ENCODE data around the gene PBX3. TPM values are rescaled to one million over a fixed set of nuclear protein-coding genes. Genes with fewer than 3 reads are reported as not detected.

Gene PBX3
- total and polyA plus RNA-seq, 7 donors, result 4.2 to 12.7 (median 6.6) TPM

DNA sequence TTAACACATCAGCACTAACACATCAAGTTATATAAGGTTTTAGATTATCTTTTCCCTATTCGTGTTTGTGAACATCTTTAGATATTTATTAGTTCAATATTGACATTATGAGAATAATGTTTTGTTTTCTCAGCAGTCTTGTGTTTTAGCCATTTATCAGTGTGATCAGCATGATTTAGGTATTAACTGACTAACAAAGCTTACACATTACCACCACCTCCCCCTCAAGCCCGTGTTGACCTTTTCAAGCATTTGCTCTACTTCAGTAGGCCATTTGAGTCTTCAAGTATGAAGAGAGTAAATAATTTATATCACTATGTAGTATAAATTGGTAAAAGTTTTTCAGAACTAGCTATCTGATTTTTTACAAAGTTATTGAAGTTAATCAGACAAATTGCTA, 6.9 kb downstream of the PBX3 start:
- DNase-seq (no peak), ATAC-seq (no peak)
- H3K27me3 ChIP-seq (ENCODE audit: insufficient read depth in 3 of 3, low read length in 2 of 3), result peaks cover 0 to 19% (median 0%) of the 10 kb centered on the region in 3 donors
- whole genome bisulfite sequencing, 3 donors, result 79 to 85% (median 82%) methylated on average over 2 of the region's 2 CpGs
- TF ChIP-seq, protein P1, sequence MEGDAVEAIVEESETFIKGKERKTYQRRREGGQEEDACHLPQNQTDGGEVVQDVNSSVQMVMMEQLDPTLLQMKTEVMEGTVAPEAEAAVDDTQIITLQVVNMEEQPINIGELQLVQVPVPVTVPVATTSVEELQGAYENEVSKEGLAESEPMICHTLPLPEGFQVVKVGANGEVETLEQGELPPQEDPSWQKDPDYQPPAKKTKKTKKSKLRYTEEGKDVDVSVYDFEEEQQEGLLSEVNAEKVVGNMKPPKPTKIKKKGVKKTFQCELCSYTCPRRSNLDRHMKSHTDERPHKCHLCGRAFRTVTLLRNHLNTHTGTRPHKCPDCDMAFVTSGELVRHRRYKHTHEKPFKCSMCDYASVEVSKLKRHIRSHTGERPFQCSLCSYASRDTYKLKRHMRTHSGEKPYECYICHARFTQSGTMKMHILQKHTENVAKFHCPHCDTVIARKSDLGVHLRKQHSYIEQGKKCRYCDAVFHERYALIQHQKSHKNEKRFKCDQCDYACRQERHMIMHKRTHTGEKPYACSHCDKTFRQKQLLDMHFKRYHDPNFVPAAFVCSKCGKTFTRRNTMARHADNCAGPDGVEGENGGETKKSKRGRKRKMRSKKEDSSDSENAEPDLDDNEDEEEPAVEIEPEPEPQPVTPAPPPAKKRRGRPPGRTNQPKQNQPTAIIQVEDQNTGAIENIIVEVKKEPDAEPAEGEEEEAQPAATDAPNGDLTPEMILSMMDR (IDR thresholded peaks at IDR 0.05), result no peak
- intact Hi-C loops (cut with DNase I), result no loop called here
- H3K27ac ChIP-seq, result no peak overlapping the region
- H3K36me3 ChIP-seq (ENCODE audit: insufficient read depth in 1 of 2, low read depth in 1 of 2), result no peaks in the 10 kb centered on the region
- H3K4me3 ChIP-seq, result no peak overlapping the region
- no peaks in the 10 kb centered on the region for H3K9me3 ChIP-seq
- H3K4me1 ChIP-seq, result no peaks in the 10 kb centered on the region

DNA sequence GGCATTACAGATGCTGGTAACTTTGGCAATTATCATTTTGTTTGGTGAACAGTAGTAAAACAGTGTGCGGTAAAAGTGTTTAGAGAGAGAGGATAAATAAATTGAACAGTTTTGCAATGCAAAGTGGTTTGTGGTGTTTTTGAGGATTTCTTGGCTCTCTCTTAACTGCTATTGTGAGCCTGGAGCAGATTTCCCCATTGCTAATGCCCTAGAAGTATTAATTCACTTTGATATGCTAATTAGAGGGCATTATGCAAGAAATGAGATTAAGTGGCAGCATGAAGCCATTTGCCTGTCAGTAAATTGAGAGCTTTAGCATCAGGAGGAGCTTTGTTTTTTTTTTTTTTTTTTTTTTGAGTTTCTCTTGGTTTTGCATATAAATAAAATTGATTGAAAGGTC, 8.2 kb downstream of the PBX3 start:
- H3K27me3 ChIP-seq (ENCODE audit: insufficient read depth in 3 of 3, low read length in 2 of 3), result peaks cover 0 to 10% (median 0%) of the 10 kb centered on the region in 3 donors
- DNase-seq, result no peak
- no peak overlapping the region for H3K4me3 ChIP-seq
- no peaks in the 10 kb centered on the region for H3K4me1 ChIP-seq
- TF ChIP-seq, protein P1 (IDR thresholded peaks at IDR 0.05), result no peak
- H3K36me3 ChIP-seq (ENCODE audit: insufficient read depth in 1 of 2, low read depth in 1 of 2), result no peaks in the 10 kb centered on the region
- H3K27ac ChIP-seq, result no peak overlapping the region
- ATAC-seq, result no peak
- WGBS, 3 donors, result 98 to 99% (median 98%) methylated on average over 1 of the region's 1 CpG
- no peaks in the 10 kb centered on the region for H3K9me3 ChIP-seq
- intact Hi-C loops (cut with DNase I), result no loop called here

DNA sequence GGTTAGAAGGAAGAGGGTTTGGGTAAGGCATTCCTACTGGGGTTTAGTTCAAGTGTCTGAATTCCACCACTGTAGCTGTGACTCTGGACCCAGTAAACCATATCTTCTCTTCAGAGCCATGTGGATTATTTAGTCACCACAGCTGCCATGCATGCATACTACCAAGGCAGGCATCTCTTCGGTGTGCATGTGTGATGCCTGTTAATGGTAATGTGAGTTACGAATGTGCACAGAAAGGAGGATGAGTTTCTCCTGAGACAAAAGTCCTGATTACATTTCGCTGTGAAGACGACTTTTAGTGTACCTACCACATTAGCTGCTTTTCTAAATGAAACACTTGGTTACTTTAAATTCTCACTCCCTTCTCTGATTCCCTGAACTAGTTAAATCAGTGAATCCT, 9.3 kb downstream of the PBX3 start:
- TF ChIP-seq, protein P1 (IDR thresholded peaks at IDR 0.05), result no peak
- H3K4me1 ChIP-seq, result no peaks in the 10 kb centered on the region
- no peaks in the 10 kb centered on the region for H3K9me3 ChIP-seq
- H3K27ac ChIP-seq, result no peak overlapping the region
- H3K27me3 ChIP-seq (ENCODE audit: insufficient read depth in 3 of 3, low read length in 2 of 3), result no peaks in the 10 kb centered on the region
- intact Hi-C loops (cut with DNase I), result no loop called here
- H3K4me3 ChIP-seq, result no peak overlapping the region
- 91 to 96% (median 94%) methylated on average over 4 of the region's 4 CpGs for WGBS, 3 donors
- no peaks in the 10 kb centered on the region for H3K36me3 ChIP-seq (ENCODE audit: insufficient read depth in 1 of 2, low read depth in 1 of 2)
- DNase-seq, result no peak
- no peak for ATAC-seq

DNA sequence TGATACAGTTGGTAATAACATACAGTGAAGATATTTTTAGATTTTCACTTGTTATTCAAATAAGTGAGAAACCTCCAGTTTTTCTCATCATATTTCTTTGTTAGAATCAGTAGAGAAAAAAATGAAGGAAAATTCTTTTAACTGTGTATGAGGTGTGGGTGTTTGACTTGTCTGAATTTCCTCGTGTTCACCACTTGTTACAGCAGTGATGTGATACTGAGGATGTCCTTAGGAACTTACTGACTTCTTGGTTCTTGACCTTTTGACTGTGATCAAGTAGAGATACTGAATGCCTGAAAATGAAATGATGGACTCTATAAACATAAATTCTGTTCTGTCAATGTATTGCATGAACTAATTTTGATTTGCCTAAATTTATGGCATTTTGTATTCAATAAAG, 10.7 kb downstream of the PBX3 start:
- H3K36me3 ChIP-seq (ENCODE audit: insufficient read depth in 1 of 2, low read depth in 1 of 2), result no peaks in the 10 kb centered on the region
- H3K4me3 ChIP-seq, result no peak overlapping the region
- 80 to 94% (median 87%) methylated on average over 1 of the region's 1 CpG for WGBS, 3 donors
- no peaks in the 10 kb centered on the region for H3K27me3 ChIP-seq (ENCODE audit: insufficient read depth in 3 of 3, low read length in 2 of 3)
- intact Hi-C loops (cut with DNase I), result no loop called here
- no peaks in the 10 kb centered on the region for H3K4me1 ChIP-seq
- H3K27ac ChIP-seq, result no peak overlapping the region
- ATAC-seq, result no peak
- DNase-seq, result no peak
- H3K9me3 ChIP-seq, result no peaks in the 10 kb centered on the region
- TF ChIP-seq, protein P1 (IDR thresholded peaks at IDR 0.05), result no peak

DNA sequence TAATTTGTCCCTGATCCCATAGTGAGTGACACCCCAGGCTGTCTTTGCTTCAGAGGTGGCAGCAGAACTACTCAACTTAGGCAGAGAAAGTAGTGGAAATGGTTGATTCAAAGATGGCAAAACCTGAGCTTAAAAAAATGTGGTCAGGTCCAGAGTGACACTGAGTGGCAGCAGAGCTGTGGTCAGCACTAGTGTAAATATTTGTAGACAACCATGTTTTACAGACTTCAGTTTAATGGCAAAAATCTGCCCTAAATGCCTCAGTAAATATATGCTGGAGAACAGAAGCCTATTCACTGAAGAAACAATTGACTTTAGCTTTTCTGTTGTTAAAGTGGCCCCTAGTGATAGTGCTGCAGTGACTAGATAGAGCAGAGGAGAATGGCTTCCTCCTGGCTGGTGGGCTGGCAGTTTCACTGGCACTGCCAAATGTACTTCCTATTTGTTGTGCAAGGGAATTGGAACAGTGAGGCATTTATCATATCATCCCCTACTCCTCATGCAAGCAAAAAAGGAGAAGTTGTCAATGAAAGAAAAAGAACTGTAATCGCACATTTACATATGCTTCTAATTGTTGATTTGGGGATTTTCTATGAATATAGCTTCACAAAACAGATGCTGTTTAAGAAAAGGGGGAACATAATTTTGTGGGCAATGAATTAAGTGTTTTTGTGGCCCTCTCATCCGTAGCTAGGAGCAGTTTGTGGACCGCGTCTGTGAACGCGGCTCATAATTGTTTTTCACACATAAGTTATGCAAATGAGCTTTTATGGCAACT, 12.0 kb downstream of the PBX3 start:
- Histone ChIP-seq H3K36me3 (ENCODE audit: insufficient read depth in 1 of 2, low read depth in 1 of 2) (no peaks in the 10 kb centered on the region), H3K27me3 (ENCODE audit: insufficient read depth in 3 of 3, low read length in 2 of 3) (no peaks in the 10 kb centered on the region), H3K4me3 (peak overlapping the region; percentile 20), H3K4me1 (no peaks in the 10 kb centered on the region), H3K9me3 (no peaks in the 10 kb centered on the region), H3K27ac (no peak overlapping the region)
- no peak for DNase-seq
- no peak for ATAC-seq
- 83 to 89% (median 86%) methylated on average over 6 of the region's 6 CpGs for WGBS, 3 donors
- TF ChIP-seq, protein P1 (IDR thresholded peaks at IDR 0.05), result no peak
- intact Hi-C loops (cut with DNase I), result no loop called here

All from psoas muscle (tissue), 8 donors.